Peyer's patch (tissue), 4 donors: Measurements from ENCODE around the gene PPP1CB. TPM values are rescaled to one million over a fixed set of nuclear protein-coding genes. Genes with fewer than 3 reads are reported as not detected.
A peak's percentile ranks its signal among the peaks of the same experiment; 100 is the strongest.

Experiments used
- DNase-seq, 3 donors: peaks; one replicate each; pipeline ENCODE4 v3.0.0-alpha.2; 2017 to 2019
- H3K27ac ChIP-seq, 4 donors: fragments of 200-600 bp; sonication (generic); one replicate each; pipeline ENCODE4 v1.5.1; 2016 to 2019
- H3K27me3 ChIP-seq, 2 donors: fragments of 200-600 bp; sonication (generic); one replicate each; pipeline ENCODE4 v1.5.1; 2019
- H3K36me3 ChIP-seq, 3 donors: fragments of 200-600 bp; sonication (generic); one replicate each; pipeline ENCODE4 v1.5.1; 2016 to 2019
- H3K4me1 ChIP-seq, 4 donors: fragments of 200-600 bp; sonication (generic); one replicate each; pipeline ENCODE4 v1.5.1; 2016 to 2019
- H3K4me3 ChIP-seq, 4 donors: fragments of 200-600 bp; sonication (generic); 1 replicate in 3 of 4; 2 replicates in 1 of 4; pipeline ENCODE4 v1.5.1; 2016 to 2019; ENCODE audit warnings: mild to moderate bottlenecking in 1 of 4
- H3K9me3 ChIP-seq, 4 donors: fragments of 200-600 bp; sonication (generic); one replicate each; pipeline ENCODE4 v1.5.1; 2016 to 2019; ENCODE audit warnings: mild to moderate bottlenecking in 1 of 4
- POLR2A ChIP-seq, 2 donors: fragments of 450-650 bp; IDR thresholded peaks; one replicate each; pipeline ENCODE4 v1.5.1; 2017; ENCODE audit warnings: antibody characterized with exemption in 2 of 2, mild to moderate bottlenecking in 2 of 2, moderate library complexity in 2 of 2
- total RNA-seq, 4 donors: library from RNA; depleted of rRNA; stranded (reverse); fragments of >200 nt; gene quantifications; one replicate each; pipeline ENCODE4 v1.1.0, GENCODE V29; 2016
- TF ChIP-seq, protein P1 (sequence below), 6 experiments: fragments of 450-650 bp in 4 of 6; fragments of 200-600 bp in 2 of 6; sonication (generic) in 1 of 6; IDR thresholded peaks; one replicate each; pipeline ENCODE4 v1.5.1; 2017 to 2019; ENCODE audit warnings: antibody characterized with exemption in 6 of 6, mild to moderate bottlenecking in 3 of 6, moderate library complexity in 1 of 6

Gene PPP1CB
- total RNA-seq, 4 donors from 2014 or later, result 92.8 to 200 (median 123) TPM

DNA sequence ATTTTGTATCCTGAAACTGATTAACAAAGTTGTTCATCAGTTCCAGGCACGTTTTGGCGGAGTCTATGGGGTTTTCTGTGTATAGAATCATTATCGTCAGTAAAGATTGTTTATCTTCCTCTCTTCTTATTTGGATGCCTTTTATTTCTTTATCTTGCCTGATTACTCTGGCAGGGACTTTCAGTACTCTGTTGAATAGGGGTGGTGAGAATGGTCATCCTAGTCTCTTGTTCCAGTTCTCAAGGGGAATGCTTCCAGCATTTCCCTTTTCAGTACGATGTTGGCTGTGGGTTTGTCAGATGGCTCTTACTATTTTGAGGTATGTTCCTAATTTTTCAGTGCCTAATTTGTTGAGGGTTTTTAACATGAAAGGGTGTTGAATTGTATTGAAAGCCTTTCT is 45.0 kb downstream of the PPP1CB start:
- no peak overlapping the region for H3K4me3 ChIP-seq
- H3K27me3 ChIP-seq, result no peaks in the 10 kb centered on the region
- no peaks in the 10 kb centered on the region for H3K9me3 ChIP-seq
- TF ChIP-seq POLR2A (IDR thresholded peaks at IDR 0.05), result no peak
- TF ChIP-seq, protein P1, sequence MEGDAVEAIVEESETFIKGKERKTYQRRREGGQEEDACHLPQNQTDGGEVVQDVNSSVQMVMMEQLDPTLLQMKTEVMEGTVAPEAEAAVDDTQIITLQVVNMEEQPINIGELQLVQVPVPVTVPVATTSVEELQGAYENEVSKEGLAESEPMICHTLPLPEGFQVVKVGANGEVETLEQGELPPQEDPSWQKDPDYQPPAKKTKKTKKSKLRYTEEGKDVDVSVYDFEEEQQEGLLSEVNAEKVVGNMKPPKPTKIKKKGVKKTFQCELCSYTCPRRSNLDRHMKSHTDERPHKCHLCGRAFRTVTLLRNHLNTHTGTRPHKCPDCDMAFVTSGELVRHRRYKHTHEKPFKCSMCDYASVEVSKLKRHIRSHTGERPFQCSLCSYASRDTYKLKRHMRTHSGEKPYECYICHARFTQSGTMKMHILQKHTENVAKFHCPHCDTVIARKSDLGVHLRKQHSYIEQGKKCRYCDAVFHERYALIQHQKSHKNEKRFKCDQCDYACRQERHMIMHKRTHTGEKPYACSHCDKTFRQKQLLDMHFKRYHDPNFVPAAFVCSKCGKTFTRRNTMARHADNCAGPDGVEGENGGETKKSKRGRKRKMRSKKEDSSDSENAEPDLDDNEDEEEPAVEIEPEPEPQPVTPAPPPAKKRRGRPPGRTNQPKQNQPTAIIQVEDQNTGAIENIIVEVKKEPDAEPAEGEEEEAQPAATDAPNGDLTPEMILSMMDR (IDR thresholded peaks at IDR 0.05), result no peak
- H3K4me1 ChIP-seq, result no peaks in the 10 kb centered on the region
- H3K36me3 ChIP-seq, result peaks cover 0 to 76% (median 0%) of the 10 kb centered on the region in 3 donors
- no peak overlapping the region for H3K27ac ChIP-seq
- no peak for DNase-seq

DNA sequence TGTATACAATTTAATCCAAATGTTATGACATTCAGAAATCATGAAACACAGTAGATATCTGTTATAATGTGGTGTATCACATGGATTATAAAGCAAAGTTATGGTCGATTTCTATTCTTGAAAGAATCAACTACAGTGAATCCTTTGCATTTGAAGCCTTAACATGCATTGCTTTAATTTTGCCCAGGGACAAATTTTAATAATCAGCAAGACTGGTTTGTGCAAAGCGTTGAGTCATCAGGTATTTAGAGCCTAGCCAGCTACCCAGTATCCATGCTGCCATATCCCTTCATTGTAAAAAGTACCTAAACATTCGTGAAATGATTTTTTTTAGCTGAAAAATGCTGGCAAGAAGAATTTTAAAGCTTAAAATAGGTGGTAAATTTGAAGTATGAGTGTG is 50.1 kb downstream of the PPP1CB start:
- H3K27ac ChIP-seq, result no peak overlapping the region
- H3K4me1 ChIP-seq, result no peaks in the 10 kb centered on the region
- no peaks in the 10 kb centered on the region for H3K9me3 ChIP-seq
- H3K4me3 ChIP-seq, result no peak overlapping the region
- no peak for DNase-seq
- TF ChIP-seq, protein P1 (IDR thresholded peaks at IDR 0.05), result no peak
- H3K27me3 ChIP-seq, result no peaks in the 10 kb centered on the region
- peaks cover 0 to 57% (median 0%) of the 10 kb centered on the region in 3 donors for H3K36me3 ChIP-seq

DNA sequence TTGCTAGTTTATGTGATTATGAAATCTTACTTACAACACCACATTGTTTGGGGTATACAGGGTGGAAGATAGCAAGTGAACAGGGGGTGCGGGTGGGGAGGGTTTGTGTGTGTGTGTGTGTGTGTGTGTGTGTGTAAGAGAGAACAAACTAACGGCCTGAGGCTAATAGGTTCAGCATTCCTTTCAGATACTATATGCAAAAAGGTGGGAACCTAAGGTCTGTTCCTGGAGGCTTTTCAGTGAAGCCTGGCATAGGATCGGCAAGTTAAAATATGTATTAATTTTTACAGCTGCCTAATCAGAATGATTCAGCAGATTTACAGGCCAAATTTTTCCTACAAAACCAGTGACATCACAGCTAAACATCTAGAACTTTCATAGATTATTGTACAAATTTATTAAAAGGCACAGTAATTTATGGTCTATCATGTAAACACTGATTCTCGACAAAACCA is 51.4 kb downstream of the PPP1CB start:
- DNase-seq, result no peak
- TF ChIP-seq POLR2A (IDR thresholded peaks at IDR 0.05), result no peak
- TF ChIP-seq, protein P1 (IDR thresholded peaks at IDR 0.05), result no peak
- no peaks in the 10 kb centered on the region for H3K4me1 ChIP-seq
- H3K27ac ChIP-seq, result no peak overlapping the region
- no peak overlapping the region for H3K4me3 ChIP-seq
- H3K9me3 ChIP-seq, result no peaks in the 10 kb centered on the region
- peaks cover 0 to 45% (median 0%) of the 10 kb centered on the region in 3 donors for H3K36me3 ChIP-seq
- H3K27me3 ChIP-seq, result no peaks in the 10 kb centered on the region

DNA sequence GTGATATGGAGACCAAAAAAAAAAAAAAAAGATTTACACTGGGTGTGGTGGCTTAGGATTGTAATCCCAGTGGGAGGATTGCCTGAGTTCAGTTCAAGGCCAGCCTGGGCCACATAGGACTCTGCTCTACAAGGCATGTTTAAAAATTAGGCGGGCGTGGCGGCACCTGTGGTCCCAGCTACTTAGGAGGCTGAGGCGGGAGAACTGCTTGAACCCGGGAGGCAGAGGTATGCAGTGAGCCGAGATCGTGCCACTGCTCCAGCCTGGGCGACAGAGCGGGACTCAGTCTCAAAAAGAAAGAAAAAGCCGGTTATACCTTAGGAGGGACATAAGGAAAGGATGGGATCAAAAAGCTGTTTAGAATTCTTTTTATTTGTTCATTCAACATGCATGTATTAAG is 58.3 kb downstream of the PPP1CB start:
- peak overlapping the region in 3 of 4 donors; percentile 48 to 64 (median 58) for H3K4me3 ChIP-seq
- no peaks in the 10 kb centered on the region for H3K9me3 ChIP-seq
- TF ChIP-seq POLR2A (IDR thresholded peaks at IDR 0.05), result no peak
- TF ChIP-seq, protein P1 (IDR thresholded peaks at IDR 0.05), result no peak
- peaks cover 0 to 17% (median 8%) of the 10 kb centered on the region in 4 donors for H3K4me1 ChIP-seq
- H3K27me3 ChIP-seq, result no peaks in the 10 kb centered on the region
- H3K36me3 ChIP-seq, result peaks cover 0 to 3% (median 0%) of the 10 kb centered on the region in 3 donors
- H3K27ac ChIP-seq, result peak overlapping the region in 1 of 4 donors; percentile 23
- DNase-seq, result no peak

DNA sequence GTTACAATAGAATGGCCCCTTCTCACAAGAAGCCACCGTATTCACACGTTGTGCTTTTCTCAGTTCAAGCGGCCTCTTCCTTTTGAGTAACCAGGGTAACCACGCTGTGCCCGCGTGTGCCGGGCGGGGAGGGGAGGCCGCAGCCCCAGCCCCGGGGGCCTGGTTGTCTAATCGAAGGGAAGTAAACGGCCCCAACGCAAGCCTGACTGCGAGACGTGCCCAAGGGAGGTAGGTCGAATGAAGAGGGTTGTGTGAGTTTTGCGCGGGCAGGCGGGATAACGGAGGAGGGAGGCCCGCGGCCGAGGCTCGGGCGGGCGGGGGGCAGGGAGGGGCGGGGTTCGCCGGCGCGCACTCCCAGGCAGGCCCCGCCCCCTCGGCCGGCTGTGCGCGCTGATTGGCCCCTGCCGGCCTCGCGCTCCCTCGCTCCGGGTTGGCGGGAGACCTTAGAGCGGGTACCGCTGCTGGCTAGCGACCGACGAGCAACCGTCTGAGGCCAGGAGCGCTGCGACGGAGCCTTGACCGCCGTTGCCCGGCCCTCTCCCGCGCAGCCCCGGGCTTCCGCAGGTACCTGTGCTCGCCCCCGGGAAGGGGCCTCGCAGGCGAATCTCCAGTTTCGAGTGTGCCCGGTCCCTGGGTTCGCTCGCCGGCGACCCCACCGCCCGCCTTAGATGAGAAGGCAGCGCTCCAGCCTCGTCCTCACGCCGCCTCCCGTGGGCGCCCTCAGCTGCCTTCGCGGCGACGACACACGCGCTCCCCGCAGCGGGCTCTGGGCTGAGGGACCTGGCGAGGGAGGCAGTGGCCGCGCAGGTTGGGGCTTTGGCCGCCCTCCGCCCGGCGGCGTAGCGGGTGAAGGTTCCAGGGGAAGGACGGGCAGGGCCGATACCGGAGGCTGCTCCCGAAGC is 59.0 kb downstream of the PPP1CB start, which contains the start of gene SPDYA:
SPDYA (plus strand) TSS at position 451 of the 902 bp plus-strand sequence. CDS start 5,181 bp downstream, outside the sequence.
- peak; percentile 63 to 86 (median 86) for DNase-seq
- Histone ChIP-seq H3K4me3 (peak within 1 kb of the TSS; percentile 41 to 64 (median 53)), H3K4me1 (peaks cover 0 to 17% (median 8%) of the 10 kb centered on the region in 4 donors), H3K9me3 (no peaks in the 10 kb centered on the region), H3K27ac (peak within 1 kb of the TSS in 2 of 4 donors; percentile 21 to 23), H3K36me3 (peaks cover 0 to under 1% (median 0%) of the 10 kb centered on the region in 3 donors), H3K27me3 (no peaks in the 10 kb centered on the region)
- no peak for TF ChIP-seq POLR2A (IDR thresholded peaks at IDR 0.05)
- TF ChIP-seq, protein P1 (IDR thresholded peaks at IDR 0.05), result peak in 1 of 6 experiments; percentile 3
